DND-41 (cell line): ENCODE results near the gene GALNT18.

ENCODE experiments used
- EZH2 ChIP-seq: IDR thresholded peaks from 3 replicates; pipeline ENCODE4 v1.6.1; 2012; ENCODE audit warnings: borderline replicate concordance, low read depth, mild to moderate bottlenecking, moderate library complexity, low read length, inconsistent platforms; ENCODE audit not compliant: severe bottlenecking
- TF ChIP-seq, protein P1 (sequence below): IDR thresholded peaks from 2 replicates; pipeline ENCODE4 v1.5.1; 2012; ENCODE audit warnings: borderline replicate concordance, low read length, moderate library complexity, mild to moderate bottlenecking; ENCODE audit not compliant: poor library complexity, severe bottlenecking; ENCODE audit errors: extremely low read depth

GRCh38 chr11:11322101-11322500 lies 299.7 kb downstream of the GALNT18 start:
- TF ChIP-seq, protein P1, sequence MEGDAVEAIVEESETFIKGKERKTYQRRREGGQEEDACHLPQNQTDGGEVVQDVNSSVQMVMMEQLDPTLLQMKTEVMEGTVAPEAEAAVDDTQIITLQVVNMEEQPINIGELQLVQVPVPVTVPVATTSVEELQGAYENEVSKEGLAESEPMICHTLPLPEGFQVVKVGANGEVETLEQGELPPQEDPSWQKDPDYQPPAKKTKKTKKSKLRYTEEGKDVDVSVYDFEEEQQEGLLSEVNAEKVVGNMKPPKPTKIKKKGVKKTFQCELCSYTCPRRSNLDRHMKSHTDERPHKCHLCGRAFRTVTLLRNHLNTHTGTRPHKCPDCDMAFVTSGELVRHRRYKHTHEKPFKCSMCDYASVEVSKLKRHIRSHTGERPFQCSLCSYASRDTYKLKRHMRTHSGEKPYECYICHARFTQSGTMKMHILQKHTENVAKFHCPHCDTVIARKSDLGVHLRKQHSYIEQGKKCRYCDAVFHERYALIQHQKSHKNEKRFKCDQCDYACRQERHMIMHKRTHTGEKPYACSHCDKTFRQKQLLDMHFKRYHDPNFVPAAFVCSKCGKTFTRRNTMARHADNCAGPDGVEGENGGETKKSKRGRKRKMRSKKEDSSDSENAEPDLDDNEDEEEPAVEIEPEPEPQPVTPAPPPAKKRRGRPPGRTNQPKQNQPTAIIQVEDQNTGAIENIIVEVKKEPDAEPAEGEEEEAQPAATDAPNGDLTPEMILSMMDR = no peak
- no peak for TF ChIP-seq EZH2
